Measurements from ENCODE around the gene CRAT.

CRAT gene

GRCh38 chr9:129064499-129064908 is 46.1 kb downstream of the CRAT start:
- no peak for DNase-seq (ENCODE audit: low read depth, low spot score)

- DNase-seq (ENCODE audit: low read depth, low spot score): no peak
Measured at GRCh38 chr9:129063061-129063460, 47.5 kb downstream of the CRAT start.

- DNase-seq (ENCODE audit: low read depth, low spot score): no peak
Measured at GRCh38 chr9:129060991-129061390, 49.6 kb downstream of the CRAT start.

- no peak for DNase-seq (ENCODE audit: low read depth, low spot score)
Measured at GRCh38 chr9:129059796-129060785, 50.5 kb downstream of the CRAT start.

DNA sequence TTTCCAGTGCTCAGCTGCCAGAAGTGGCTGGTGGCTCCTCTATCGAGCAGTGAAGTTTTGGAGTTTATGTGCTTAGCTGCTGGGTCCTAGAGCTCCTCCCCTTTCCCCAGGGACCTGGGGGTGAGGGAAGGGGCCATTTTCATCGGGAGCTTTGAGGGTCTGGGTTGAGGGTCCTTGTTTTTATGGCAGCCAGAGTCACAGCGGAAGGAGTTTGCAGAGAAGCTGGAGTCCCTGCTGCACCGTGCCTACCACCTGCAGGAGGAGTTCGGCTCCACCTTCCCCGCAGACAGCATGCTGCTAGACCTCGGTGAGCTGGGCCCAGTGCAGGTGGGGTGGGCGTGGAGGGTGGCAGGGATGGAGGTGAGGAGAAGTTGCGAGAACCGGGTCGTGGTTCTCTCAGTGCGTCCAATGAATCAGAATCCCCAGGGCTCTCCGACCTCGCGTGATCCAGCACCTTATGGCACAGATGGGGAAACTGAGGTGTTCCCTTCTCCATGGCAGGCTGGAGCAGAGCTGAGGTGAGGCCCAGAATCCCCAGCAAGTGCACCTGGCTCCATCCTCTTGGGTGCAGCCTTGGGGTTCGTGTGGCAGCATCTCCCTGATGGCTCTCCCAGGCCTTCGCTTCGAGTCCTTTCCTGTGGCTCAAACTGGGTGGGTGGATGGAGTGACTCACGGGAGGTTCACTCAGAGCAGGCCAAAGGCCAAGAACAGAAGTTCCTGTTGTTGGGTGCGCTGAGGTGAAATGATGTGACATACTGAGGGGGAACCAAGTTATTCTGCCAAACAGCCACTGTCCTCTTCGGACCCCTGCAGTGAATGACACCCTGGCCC is 51.4 kb downstream of the CRAT start:
- DNase-seq (ENCODE audit: low read depth, low spot score): no peak

DNA sequence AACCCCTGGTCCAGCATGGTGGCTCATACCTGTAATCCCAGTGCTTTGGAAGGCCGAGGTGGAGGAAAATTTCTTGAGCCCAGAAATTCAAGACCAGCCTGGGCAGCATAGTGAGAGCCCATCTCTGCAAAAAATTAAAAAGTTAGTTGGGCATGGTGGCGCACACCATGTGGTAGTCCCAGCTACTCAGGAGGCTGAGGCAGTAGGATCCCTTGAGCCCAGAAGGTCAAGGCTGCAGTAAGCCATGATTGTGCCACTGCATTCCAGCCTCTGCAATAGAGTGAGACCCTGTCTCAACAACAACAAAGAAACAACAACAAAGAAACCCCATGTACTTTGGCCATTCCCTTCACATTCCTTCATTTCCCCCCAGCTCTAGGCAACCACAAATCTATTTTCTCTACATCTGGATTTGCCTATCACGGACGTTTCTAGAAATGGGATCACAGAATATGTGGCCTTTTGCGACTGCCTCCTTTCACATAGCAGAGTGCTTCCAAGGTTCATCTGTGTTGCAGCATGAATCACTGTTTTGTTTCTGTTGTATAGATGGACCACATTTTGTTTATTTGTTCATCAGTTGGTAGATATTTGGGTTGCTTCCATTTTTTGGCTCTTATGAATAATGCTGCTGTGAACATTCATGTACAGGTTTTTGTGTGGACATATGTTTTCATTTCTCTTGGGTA is 56.3 kb downstream of the CRAT start:
- no peak for DNase-seq (ENCODE audit: low read depth, low spot score)

- no peak for DNase-seq (ENCODE audit: low read depth, low spot score)
Measured at GRCh38 chr9:129053020-129053419, 57.6 kb downstream of the CRAT start.

- DNase-seq (ENCODE audit: low read depth, low spot score): no peak
Measured at GRCh38 chr9:129052592-129052991, 58.0 kb downstream of the CRAT start.
